AG10803 (cell line): ENCODE results near the gene TTYH3.
A peak's percentile ranks its signal among the peaks of the same experiment; 100 is the strongest.

Source experiments
- DNase-seq: peaks from one replicate; pipeline ENCODE4 v3.0.0; 2010; ENCODE audit warnings: low read depth
- H3K4me3 ChIP-seq: 2 replicates; pipeline ENCODE4 v1.5.1; 2011; ENCODE audit warnings: mild to moderate bottlenecking, low read length, control low read depth
- CTCF ChIP-seq: conservative IDR thresholded peaks from 2 replicates; pipeline ENCODE4 v1.5.1; 2011; ENCODE audit warnings: mild to moderate bottlenecking, low read length, control low read depth, inconsistent platforms

The TTYH3 gene

GRCh38 chr7:2706685-2707126 is 74.9 kb downstream of the TTYH3 start:
- no peak for DNase-seq
- TF ChIP-seq CTCF = no peak
- no peak overlapping the region for H3K4me3 ChIP-seq

- H3K4me3 ChIP-seq = no peak overlapping the region
- TF ChIP-seq CTCF = no peak
- no peak for DNase-seq
Measured at GRCh38 chr7:2707481-2707880, 75.7 kb downstream of the TTYH3 start.

GRCh38 chr7:2708041-2708440 is 76.3 kb downstream of the TTYH3 start:
- no peak overlapping the region for H3K4me3 ChIP-seq
- DNase-seq = no peak
- TF ChIP-seq CTCF = no peak

GRCh38 chr7:2708547-2709310 is 76.9 kb downstream of the TTYH3 start:
- H3K4me3 ChIP-seq = no peak overlapping the region
- TF ChIP-seq CTCF = no peak
- DNase-seq = no peak

GRCh38 chr7:2709553-2710285 is 77.9 kb downstream of the TTYH3 start:
- peak; percentile 78 for TF ChIP-seq CTCF
- DNase-seq = peak; percentile 45
- H3K4me3 ChIP-seq = peak overlapping the region; percentile 49

- no peak for DNase-seq
- H3K4me3 ChIP-seq = peak overlapping the region; percentile 49
- TF ChIP-seq CTCF = no peak
Measured at GRCh38 chr7:2710286-2710655, 78.5 kb downstream of the TTYH3 start.

- H3K4me3 ChIP-seq = no peak overlapping the region
- no peak for TF ChIP-seq CTCF
- DNase-seq = peak; percentile 33
Measured at GRCh38 chr7:2710901-2711551, 79.2 kb downstream of the TTYH3 start.
